ENCODE results near the gene ATP10A.

DNA sequence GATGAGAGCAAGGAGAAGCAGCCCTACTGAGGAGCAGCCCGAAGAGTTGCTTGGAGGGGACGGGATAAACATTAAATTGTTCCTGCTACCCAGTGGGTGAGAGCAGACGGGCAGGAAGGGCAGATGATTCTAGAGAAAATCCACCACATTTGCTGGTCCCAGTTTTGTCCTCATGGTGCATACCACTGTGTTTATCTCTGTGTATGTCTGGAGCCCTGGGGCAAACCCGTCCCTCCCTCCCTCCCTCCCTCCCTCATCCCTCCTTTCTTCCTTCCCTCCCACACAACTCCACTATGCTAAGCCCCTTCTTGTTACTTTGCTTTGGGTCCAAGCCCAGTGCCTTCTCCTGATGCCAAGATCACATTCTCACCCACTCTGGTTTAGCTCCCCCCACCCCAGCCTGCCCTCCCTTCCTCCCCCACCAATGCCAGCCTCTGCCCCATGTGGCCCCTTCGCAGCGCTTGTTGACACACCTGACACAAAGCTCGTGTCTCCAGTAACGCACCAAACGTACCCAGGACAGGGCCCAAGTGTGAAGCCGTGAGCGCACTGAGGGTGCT is 194.8 kb downstream of the ATP10A start:
- TF ChIP-seq, protein P1, sequence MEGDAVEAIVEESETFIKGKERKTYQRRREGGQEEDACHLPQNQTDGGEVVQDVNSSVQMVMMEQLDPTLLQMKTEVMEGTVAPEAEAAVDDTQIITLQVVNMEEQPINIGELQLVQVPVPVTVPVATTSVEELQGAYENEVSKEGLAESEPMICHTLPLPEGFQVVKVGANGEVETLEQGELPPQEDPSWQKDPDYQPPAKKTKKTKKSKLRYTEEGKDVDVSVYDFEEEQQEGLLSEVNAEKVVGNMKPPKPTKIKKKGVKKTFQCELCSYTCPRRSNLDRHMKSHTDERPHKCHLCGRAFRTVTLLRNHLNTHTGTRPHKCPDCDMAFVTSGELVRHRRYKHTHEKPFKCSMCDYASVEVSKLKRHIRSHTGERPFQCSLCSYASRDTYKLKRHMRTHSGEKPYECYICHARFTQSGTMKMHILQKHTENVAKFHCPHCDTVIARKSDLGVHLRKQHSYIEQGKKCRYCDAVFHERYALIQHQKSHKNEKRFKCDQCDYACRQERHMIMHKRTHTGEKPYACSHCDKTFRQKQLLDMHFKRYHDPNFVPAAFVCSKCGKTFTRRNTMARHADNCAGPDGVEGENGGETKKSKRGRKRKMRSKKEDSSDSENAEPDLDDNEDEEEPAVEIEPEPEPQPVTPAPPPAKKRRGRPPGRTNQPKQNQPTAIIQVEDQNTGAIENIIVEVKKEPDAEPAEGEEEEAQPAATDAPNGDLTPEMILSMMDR (optimal IDR thresholded peaks at IDR 0.05 in 1 of 3, IDR thresholded peaks at IDR 0.05 in 1 of 3, conservative IDR thresholded peaks at IDR 0.05 in 1 of 3; ENCODE audit: extremely low read depth in 1 of 3, insufficient read depth in 2 of 3, low read length in 3 of 3), result no peak
- TF ChIP-seq EZH2 (IDR thresholded peaks at IDR 0.05; ENCODE audit: low read length), result no peak
